GM12874 (cell line): ENCODE results near the gene ELOVL6.

ENCODE experiments used
- TF ChIP-seq, protein P1 (sequence below): IDR thresholded peaks from 2 replicates; pipeline ENCODE4 v1.5.1; 2011; ENCODE audit warnings: low read depth, mild to moderate bottlenecking, control low read depth, low read length, moderate library complexity; ENCODE audit not compliant: insufficient read depth

The ELOVL6 gene, protein sequence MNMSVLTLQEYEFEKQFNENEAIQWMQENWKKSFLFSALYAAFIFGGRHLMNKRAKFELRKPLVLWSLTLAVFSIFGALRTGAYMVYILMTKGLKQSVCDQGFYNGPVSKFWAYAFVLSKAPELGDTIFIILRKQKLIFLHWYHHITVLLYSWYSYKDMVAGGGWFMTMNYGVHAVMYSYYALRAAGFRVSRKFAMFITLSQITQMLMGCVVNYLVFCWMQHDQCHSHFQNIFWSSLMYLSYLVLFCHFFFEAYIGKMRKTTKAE

DNA sequence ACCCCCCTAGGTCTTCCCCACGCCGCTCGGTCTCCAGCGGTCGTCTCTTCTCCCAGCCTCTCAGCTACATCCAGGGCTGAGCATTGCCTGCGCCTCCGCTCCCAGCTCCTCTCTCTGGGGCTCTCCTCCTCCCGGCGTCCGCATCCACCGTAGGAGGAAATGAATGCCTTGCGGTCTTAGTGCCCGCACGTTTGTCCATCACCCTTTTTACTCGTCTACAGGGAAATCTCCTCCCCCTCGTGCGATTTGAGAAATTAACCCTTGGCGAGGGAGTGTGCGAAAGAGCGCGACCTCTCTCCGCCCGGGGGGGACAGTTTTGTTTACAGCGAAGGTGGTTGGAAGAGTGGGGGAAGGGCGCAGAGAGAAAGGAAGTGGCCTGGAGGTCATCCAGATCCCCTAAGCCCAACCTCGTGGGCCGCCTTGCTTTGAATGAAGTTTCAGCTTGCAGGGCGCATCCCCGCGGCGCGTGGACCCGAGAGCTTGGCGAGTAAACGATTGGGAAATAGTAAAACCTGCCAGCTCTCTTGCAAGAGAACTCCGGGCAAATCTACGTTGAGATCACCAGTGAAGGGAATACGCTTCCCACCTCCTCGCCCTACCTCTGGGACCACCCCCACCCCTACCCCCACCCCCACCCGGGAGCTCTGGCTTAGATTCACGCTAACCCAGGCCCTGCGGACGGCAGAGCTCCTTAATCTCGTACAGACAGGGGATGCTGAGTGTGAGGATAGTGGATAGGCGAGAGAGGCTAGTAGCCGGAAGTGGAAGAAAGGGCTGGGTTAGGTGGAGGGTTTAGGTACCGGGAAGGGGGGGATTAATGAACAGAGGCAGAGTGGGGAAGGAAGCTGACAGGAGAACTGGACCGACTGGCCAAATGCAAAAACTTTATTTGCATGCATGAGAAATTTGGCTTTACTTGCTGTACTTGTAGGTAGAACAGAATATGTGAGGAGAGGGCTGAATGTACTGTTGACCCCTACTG is at the start of gene ELOVL6:
ELOVL6 (minus strand) TSS at position 181 of the 982 bp plus-strand sequence. CDS start 280 bp downstream, outside the sequence.
- TF ChIP-seq, protein P1, sequence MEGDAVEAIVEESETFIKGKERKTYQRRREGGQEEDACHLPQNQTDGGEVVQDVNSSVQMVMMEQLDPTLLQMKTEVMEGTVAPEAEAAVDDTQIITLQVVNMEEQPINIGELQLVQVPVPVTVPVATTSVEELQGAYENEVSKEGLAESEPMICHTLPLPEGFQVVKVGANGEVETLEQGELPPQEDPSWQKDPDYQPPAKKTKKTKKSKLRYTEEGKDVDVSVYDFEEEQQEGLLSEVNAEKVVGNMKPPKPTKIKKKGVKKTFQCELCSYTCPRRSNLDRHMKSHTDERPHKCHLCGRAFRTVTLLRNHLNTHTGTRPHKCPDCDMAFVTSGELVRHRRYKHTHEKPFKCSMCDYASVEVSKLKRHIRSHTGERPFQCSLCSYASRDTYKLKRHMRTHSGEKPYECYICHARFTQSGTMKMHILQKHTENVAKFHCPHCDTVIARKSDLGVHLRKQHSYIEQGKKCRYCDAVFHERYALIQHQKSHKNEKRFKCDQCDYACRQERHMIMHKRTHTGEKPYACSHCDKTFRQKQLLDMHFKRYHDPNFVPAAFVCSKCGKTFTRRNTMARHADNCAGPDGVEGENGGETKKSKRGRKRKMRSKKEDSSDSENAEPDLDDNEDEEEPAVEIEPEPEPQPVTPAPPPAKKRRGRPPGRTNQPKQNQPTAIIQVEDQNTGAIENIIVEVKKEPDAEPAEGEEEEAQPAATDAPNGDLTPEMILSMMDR: no peak

GRCh38 chr4:110248100-110248499 is 49.7 kb upstream of the ELOVL6 start:
- TF ChIP-seq, protein P1: no peak

- TF ChIP-seq, protein P1: no peak
Observed at GRCh38 chr4:110247591-110247990, 49.2 kb upstream of the ELOVL6 start.

DNA sequence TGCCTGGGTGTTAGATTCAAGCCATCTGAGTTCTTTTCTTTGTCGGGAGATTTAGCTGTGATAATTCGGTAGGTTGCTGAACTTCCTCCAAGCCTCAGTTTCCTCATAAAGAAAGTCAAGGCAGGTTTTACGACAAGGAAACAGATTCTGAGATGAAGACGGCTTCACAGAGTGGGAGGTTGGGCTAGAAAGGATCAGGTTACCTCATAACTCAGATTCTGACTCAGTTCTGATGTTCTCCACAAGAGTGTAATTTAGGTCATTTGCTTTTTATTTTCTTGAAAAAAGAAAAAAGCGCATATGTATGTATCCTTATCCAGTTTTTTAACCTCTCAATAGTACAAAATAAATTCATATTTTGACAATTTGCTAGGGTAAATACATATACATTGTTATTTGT is 47.2 kb upstream of the ELOVL6 start:
- TF ChIP-seq, protein P1: no peak

DNA sequence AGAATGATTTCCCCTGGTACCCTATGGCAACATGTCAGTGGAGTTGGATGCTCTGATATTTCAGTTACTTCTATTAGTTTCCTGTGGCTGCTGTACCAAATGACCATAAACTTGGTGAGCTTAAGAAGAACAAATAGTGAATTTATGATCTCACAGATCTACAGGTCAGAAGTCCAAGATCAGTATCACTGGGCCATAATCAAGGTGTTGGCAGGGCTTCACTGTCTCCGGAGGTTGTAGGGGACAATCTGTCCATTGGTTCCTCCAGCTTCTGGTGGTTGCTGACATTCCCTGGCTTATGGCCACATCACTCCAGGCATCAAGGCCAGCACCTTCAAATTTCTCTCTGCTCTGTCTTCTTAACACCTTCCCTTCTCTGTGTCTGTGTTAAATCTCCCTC is 37.9 kb upstream of the ELOVL6 start:
- TF ChIP-seq, protein P1: no peak

DNA sequence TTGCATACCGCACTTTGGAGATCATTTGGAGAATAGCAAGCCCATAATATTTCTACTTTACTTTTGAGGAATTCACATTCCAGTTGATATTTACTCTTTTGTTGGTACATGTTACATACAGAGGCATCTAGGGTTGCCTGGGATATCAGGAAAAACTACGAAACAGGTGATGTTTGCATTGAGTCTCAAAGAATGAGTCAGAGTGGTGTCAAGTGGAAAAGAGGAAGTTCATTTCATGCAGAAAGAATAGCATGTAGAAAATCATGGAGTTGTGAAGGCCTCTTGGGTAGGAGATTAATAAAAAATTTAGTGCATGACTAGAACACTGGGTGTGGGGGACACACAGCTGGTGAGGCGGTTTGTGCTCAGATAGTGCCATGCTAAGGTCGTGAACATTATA is 33.5 kb upstream of the ELOVL6 start:
- TF ChIP-seq, protein P1: no peak

DNA sequence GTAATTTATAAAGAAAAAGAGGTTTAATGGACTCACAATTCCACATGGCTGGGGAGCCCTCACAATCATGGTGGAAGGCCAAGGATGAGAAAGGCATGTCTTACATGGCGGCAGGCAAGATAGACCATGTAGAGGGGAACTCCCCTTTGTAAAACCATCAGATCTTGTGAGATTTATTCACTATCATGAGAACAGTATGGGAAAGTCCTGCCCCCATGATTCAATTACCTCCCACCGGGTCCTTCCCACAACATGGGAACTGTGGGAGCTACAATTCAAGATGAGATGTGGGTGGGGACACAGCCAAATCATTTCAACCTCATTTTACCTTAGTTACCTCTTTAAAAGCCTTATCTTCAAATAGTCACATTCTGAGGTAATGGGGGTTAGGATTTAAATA is 30.9 kb upstream of the ELOVL6 start:
- TF ChIP-seq, protein P1: no peak
